Measurements from ENCODE around the gene SLC15A4. TPM values are rescaled to one million over a fixed set of nuclear protein-coding genes. Genes with fewer than 3 reads are reported as not detected.
"Not testable (repeated sequence)": the region's sequence is repeated elsewhere in the genome, so short reads cannot be mapped to it uniquely, and the experiment has no call there.

The SLC15A4 gene
- total and polyA plus RNA-seq, 2 of the 4 experiments (the other 2 are of a cell fraction): 15.4 to 21.9 TPM

DNA sequence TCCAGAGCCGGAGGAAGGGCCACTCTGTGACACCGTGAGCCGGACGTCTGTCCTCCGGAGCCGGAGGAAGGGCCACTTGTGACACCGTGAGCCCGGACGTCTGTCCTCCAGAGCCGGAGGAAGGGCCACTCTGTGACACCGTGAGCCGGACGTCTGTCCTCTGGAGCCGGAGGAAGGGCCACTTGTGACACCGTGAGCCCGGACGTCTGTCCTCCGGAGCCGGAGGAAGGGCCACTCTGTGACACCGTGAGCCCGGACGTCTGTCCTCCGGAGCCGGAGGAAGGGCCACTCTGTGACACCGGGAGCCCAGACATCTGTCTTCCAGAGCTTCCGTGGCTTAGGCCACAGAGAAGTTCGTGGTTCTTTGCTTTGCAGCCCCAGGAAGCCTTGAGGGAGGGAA, 22.9 kb upstream of the SLC15A4 start:
- H2BK20ac ChIP-seq (ENCODE audit: low read depth, low read length); H3K9me3 ChIP-seq (ENCODE audit: control insufficient read depth, insufficient read depth, low read length); H3K27ac ChIP-seq (ENCODE audit: insufficient read depth, low read length); H4K20me1 ChIP-seq (ENCODE audit: insufficient read depth, low read length); DNase-seq; H3K27me3 ChIP-seq (ENCODE audit: control insufficient read depth, insufficient read depth, low read length); H3K14ac ChIP-seq (replicated peaks; ENCODE audit: low read depth, low read length); H3K79me1 ChIP-seq (ENCODE audit: low read depth in 1 of 2, low read length in 2 of 2); POLR2A ChIA-PET (ENCODE audit: unreplicated experiment); H2AFZ ChIP-seq (replicated peaks; ENCODE audit: low read length, poor library complexity); H3K4me2 ChIP-seq (ENCODE audit: low read depth, low read length); H3K9ac ChIP-seq (ENCODE audit: low read depth, low read length); dilution Hi-C loops (cut with HindIII; ENCODE audit: low sequenced_read_pairs, unreplicated experiment); H4K5ac ChIP-seq (ENCODE audit: low read depth, low read length); H2BK120ac ChIP-seq (ENCODE audit: low read depth, low read length); H3K36me3 ChIP-seq (ENCODE audit: control insufficient read depth, insufficient read depth, low read length); H3K23ac ChIP-seq (ENCODE audit: low read depth, low read length); H4K8ac ChIP-seq (ENCODE audit: low read depth in 2 of 2, low read length in 2 of 2); H2BK5ac ChIP-seq (ENCODE audit: low read depth, low read length, poor library complexity, severe bottlenecking); H2AK9ac ChIP-seq (replicated peaks; ENCODE audit: low read depth, low read length, poor library complexity); H3K4me3 ChIP-seq (ENCODE audit: insufficient read depth, low read depth, low read length); ATAC-seq (ENCODE audit: low read depth); H2AK5ac ChIP-seq (ENCODE audit: low read depth, low read length); BruUV-seq (replicated peaks); CTCF ChIA-PET; H3K9me1 ChIP-seq (ENCODE audit: insufficient read depth, low read length); intact Hi-C loops (cut with micrococcal nuclease); H4K91ac ChIP-seq (ENCODE audit: insufficient read depth, low read depth, low read length); H3K56ac ChIP-seq (ENCODE audit: extremely low read depth, insufficient read depth, low read length); H3K4me1 ChIP-seq (ENCODE audit: control insufficient read depth, insufficient read depth, low read length); H2BK15ac ChIP-seq (ENCODE audit: low read depth, low read length); H3K18ac ChIP-seq (ENCODE audit: low read depth, low read length); H3K4ac ChIP-seq (ENCODE audit: low read depth, low read length); in situ Hi-C loops (cut with MboI; ENCODE audit: low sequenced_read_pairs): not testable (repeated sequence)
- WGBS, 2 experiments (ENCODE audit: extremely low coverage in 2 of 2, insufficient read length in 1 of 2): 97% methylated on average over 6 of the region's 27 CpGs; no CpG with 5 or more reads in 1 of the 2 experiments

All from IMR-90 (cell line).